ENCODE results near the gene TPD52L1. TPM values are rescaled to one million over a fixed set of nuclear protein-coding genes. Genes with fewer than 3 reads are reported as not detected.
A peak's percentile ranks its signal among the peaks of the same experiment; 100 is the strongest.

The TPD52L1 gene
- total and polyA plus RNA-seq, 3 donors from 2014 or later, result 20.6 to 22.5 (median 22.1) TPM

DNA sequence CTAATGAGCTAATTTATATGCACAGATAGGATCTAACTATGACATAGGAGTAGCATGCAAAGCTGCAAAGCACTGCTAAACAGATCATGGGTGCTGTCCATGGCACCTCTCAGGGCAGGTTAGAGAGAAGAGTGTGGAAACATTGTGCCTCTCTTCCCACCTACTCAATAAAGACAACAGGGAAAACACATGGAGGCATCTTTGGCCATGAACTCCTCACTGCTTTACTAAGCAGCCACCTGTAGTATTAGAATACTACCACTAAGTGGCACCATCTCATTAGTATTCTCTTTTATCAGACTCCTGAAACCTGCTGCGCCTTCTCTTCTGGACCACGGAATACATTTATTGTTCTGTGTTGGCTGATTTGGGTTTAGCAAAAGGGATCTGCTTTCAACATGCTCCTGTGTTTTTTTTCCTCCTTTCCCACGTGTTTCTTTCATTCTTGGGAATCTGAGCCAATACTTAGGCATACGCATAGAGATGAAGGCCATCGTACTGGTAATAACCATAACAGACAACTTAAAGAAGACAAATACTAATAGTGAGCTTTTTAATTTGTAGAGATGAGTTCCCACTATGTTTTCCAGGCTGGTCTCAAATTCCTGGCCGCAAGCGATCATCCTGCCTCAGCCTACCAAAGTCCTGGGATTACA lies 157.5 kb downstream of the TPD52L1 start:
- no peak for TF ChIP-seq POLR2A (IDR thresholded peaks at IDR 0.05)
- TF ChIP-seq, protein P1, sequence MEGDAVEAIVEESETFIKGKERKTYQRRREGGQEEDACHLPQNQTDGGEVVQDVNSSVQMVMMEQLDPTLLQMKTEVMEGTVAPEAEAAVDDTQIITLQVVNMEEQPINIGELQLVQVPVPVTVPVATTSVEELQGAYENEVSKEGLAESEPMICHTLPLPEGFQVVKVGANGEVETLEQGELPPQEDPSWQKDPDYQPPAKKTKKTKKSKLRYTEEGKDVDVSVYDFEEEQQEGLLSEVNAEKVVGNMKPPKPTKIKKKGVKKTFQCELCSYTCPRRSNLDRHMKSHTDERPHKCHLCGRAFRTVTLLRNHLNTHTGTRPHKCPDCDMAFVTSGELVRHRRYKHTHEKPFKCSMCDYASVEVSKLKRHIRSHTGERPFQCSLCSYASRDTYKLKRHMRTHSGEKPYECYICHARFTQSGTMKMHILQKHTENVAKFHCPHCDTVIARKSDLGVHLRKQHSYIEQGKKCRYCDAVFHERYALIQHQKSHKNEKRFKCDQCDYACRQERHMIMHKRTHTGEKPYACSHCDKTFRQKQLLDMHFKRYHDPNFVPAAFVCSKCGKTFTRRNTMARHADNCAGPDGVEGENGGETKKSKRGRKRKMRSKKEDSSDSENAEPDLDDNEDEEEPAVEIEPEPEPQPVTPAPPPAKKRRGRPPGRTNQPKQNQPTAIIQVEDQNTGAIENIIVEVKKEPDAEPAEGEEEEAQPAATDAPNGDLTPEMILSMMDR (IDR thresholded peaks at IDR 0.05), result peak; percentile 75 to 80 (median 76)
- DNase-seq, result peak; percentile 33
- Histone ChIP-seq H3K9me3 (no peaks in the 10 kb centered on the region), H3K4me3 (no peak overlapping the region), H3K27me3 (no peaks in the 10 kb centered on the region), H3K27ac (no peak overlapping the region), H3K4me1 (no peaks in the 10 kb centered on the region), H3K36me3 (ENCODE audit: low read depth, missing control alignments) (no peaks in the 10 kb centered on the region)
- 54% methylated on average over 7 of the region's 7 CpGs for WGBS, 2 donors
- intact Hi-C loops (cut with DNase I; ENCODE audit: low total_unique reads), result loop anchor here (5.0 kb wide), 2 partner anchors 441 to 456 kb away; no protein-coding TSS in a partner anchor

DNA sequence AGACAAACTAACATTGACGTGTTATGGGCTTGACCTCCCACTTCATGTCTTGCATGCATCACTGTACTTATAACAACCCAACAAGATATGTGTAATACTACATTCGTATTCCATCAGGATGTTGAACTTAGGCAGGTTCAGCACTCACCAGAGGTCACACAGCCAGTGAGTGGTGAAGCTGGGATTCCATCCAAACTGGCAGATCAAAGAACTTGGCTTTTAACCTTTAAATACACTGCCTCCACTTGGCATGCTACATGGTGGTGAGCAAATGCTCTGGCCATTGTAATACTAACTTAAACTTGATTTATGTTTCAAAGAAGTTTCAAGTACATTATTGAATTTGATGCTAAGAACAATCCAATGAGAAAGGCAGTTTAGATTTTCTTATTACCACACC lies 158.9 kb downstream of the TPD52L1 start:
- 82 to 90% methylated on average over 2 of the region's 2 CpGs for WGBS, 2 donors
- intact Hi-C loops (cut with DNase I; ENCODE audit: low total_unique reads), result loop anchor here (5.0 kb wide), 2 partner anchors 440 to 455 kb away; no protein-coding TSS in a partner anchor
- no peak overlapping the region for H3K27ac ChIP-seq
- DNase-seq, result no peak
- H3K4me1 ChIP-seq, result no peaks in the 10 kb centered on the region
- H3K9me3 ChIP-seq, result no peaks in the 10 kb centered on the region
- TF ChIP-seq POLR2A (IDR thresholded peaks at IDR 0.05), result no peak
- TF ChIP-seq, protein P1 (IDR thresholded peaks at IDR 0.05), result no peak
- H3K27me3 ChIP-seq, result no peaks in the 10 kb centered on the region
- H3K4me3 ChIP-seq, result no peak overlapping the region
- no peaks in the 10 kb centered on the region for H3K36me3 ChIP-seq (ENCODE audit: low read depth, missing control alignments)

DNA sequence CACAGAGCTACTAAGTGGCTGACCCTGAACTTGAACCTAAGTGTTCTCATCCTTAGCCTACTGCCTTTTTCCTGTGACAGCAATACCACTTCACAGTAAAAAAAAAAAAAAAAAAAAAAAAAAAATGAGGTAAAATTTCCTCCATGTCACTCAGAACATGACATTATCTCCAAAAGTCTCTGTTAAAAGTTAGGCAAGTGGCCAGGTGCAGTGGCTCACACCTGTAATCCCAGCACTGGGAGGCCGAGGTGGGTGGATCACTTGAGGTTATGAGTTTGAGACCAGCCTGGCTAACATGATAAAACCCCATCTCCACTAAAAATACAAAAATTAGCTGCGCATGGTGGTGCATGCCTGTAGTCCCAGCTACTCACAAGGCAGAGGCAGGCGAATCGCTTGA lies 159.4 kb downstream of the TPD52L1 start:
- WGBS, 2 donors, result 89 to 92% methylated on average over 4 of the region's 4 CpGs
- no peak for DNase-seq
- intact Hi-C loops (cut with DNase I; ENCODE audit: low total_unique reads), result loop anchor here (5.0 kb wide), 2 partner anchors 439 to 454 kb away; no protein-coding TSS in a partner anchor
- Histone ChIP-seq H3K4me1 (no peaks in the 10 kb centered on the region), H3K27ac (no peak overlapping the region), H3K9me3 (no peaks in the 10 kb centered on the region), H3K4me3 (no peak overlapping the region), H3K36me3 (ENCODE audit: low read depth, missing control alignments) (no peaks in the 10 kb centered on the region), H3K27me3 (no peaks in the 10 kb centered on the region)
- TF ChIP-seq POLR2A (IDR thresholded peaks at IDR 0.05), result no peak
- TF ChIP-seq, protein P1 (IDR thresholded peaks at IDR 0.05), result no peak

Other genes starting within 250 kb of the TPD52L1 start
- gene RNF217, start 191.3 kb upstream of the TPD52L1 start, total RNA-seq, result 10 to 100 TPM; 33.3 to 48.0 TPM
- 25.1 TPM for gene RNF217, start 191.3 kb upstream of the TPD52L1 start, polyA plus RNA-seq (ENCODE audit: insufficient read depth, low read depth, low replicate concordance)
- 10 to 100 TPM; 61.3 to 89.6 TPM for gene HDDC2, start 148.2 kb downstream of the TPD52L1 start, total RNA-seq
- 112 TPM for gene HDDC2, start 148.2 kb downstream of the TPD52L1 start, polyA plus RNA-seq (ENCODE audit: insufficient read depth, low read depth, low replicate concordance)

Data from testis (tissue), 3 donors.